Ishikawa (cell line): ENCODE data around the gene NPAS3.

Experiments
- EGR1 ChIP-seq: IDR thresholded peaks from 2 replicates; pipeline ENCODE4 v1.6.1; 2012
- EP300 ChIP-seq: IDR thresholded peaks from 2 replicates; pipeline ENCODE4 v1.6.1; 2012; ENCODE audit warnings: borderline replicate concordance
- RAD21 ChIP-seq: IDR thresholded peaks from 2 replicates; pipeline ENCODE4 v1.6.1; 2012; ENCODE audit warnings: low read depth
- TAF1 ChIP-seq: IDR thresholded peaks from 2 replicates; pipeline ENCODE4 v1.6.1; 2012; ENCODE audit warnings: low read depth, mild to moderate bottlenecking
- TEAD4 ChIP-seq: IDR thresholded peaks from 2 replicates; pipeline ENCODE4 v1.6.1; 2012
- YY1 ChIP-seq: IDR thresholded peaks from 2 replicates; pipeline ENCODE4 v1.6.1; 2012; ENCODE audit warnings: low read depth

GRCh38 chr14:32940066-32940651 is 1.5 kb downstream of the NPAS3 start:
- TF ChIP-seq YY1 = no peak
- TF ChIP-seq EGR1 = no peak
- no peak for TF ChIP-seq EP300
- no peak for TF ChIP-seq RAD21
- TF ChIP-seq TAF1 = no peak
- TF ChIP-seq TEAD4 = no peak
